Esophagus squamous epithelium (tissue), 5 donors: ENCODE measurements around the gene NUP155. TPM values are rescaled to one million over a fixed set of nuclear protein-coding genes. Genes with fewer than 3 reads are reported as not detected.
A peak's percentile ranks its signal among the peaks of the same experiment; 100 is the strongest.
"Not testable (repeated sequence)": the region's sequence is repeated elsewhere in the genome, so short reads cannot be mapped to it uniquely, and the experiment has no call there.

ENCODE experiments used
- DNase-seq: peaks from one replicate; lab custom pipeline; 2025; lab: John Stamatoyannopoulos, UW
- H3K27ac ChIP-seq, 4 donors: fragments of 200-600 bp; sonication (generic); one replicate each; pipeline ENCODE4 v1.5.1; 2016 to 2019; ENCODE audit warnings: mild to moderate bottlenecking in 1 of 4
- H3K27me3 ChIP-seq, 4 donors: fragments of 200-600 bp; sonication (generic); 1 replicate in 3 of 4; 2 replicates in 1 of 4; pipeline versions ENCODE4 v1.5.1 to v1.6.0; 2017 to 2021; ENCODE audit warnings: antibody characterized with exemption in 1 of 4
- H3K36me3 ChIP-seq, 3 donors: fragments of 200-600 bp; sonication (generic); one replicate each; pipeline ENCODE4 v1.5.1; 2016 to 2019
- H3K4me1 ChIP-seq, 3 donors: fragments of 200-600 bp; sonication (generic); one replicate each; pipeline ENCODE4 v1.5.1; 2017 to 2019
- H3K4me3 ChIP-seq, 4 donors: fragments of 200-600 bp; sonication (generic); 1 replicate in 3 of 4; 2 replicates in 1 of 4; pipeline ENCODE4 v1.5.1; 2016 to 2019; ENCODE audit warnings: mild to moderate bottlenecking in 2 of 4, moderate library complexity in 1 of 4
- H3K9me3 ChIP-seq, 3 donors: fragments of 200-600 bp; sonication (generic); one replicate each; pipeline ENCODE4 v1.5.1; 2016 to 2019
- CTCF ChIP-seq, 6 experiments: fragments of 450-650 bp in 4 of 6; fragments of 200-600 bp in 2 of 6; sonication (generic) in 2 of 6; IDR thresholded peaks; one replicate each; pipeline ENCODE4 v1.5.1; 2016 to 2019; ENCODE audit warnings: antibody characterized with exemption in 6 of 6, mild to moderate bottlenecking in 4 of 6, moderate library complexity in 4 of 6
- POLR2A ChIP-seq, 4 donors: fragments of 450-650 bp; IDR thresholded peaks; one replicate each; pipeline ENCODE4 v1.6.1; 2017; ENCODE audit warnings: antibody characterized with exemption in 4 of 4, mild to moderate bottlenecking in 4 of 4, moderate library complexity in 3 of 4
- WGBS, 2 donors: methylation state at CpG; one replicate each; pipeline ENCODE4 v1.1.5; 2018; 5-methylcytosine and 5-hydroxymethylcytosine counted together
- intact Hi-C: fragments of 100-400 bp; cut with DNase I; formaldehyde crosslinking; loops from one replicate; pipeline ENCODE4 v1.15.0; 2022
- total RNA-seq, 4 donors: library from RNA; depleted of rRNA; stranded (reverse); fragments of >200 nt; gene quantifications; one replicate each; pipeline ENCODE4 v1.1.0, GENCODE V29; 2016
- donor health status: DM: yes; HTN: yes; CAD: no.

The NUP155 gene
- 10 to 100 TPM in 3 of 4 donors, 1 to 10 TPM in 1; 9.1 to 24.2 (median 22.0) TPM for total RNA-seq

DNA sequence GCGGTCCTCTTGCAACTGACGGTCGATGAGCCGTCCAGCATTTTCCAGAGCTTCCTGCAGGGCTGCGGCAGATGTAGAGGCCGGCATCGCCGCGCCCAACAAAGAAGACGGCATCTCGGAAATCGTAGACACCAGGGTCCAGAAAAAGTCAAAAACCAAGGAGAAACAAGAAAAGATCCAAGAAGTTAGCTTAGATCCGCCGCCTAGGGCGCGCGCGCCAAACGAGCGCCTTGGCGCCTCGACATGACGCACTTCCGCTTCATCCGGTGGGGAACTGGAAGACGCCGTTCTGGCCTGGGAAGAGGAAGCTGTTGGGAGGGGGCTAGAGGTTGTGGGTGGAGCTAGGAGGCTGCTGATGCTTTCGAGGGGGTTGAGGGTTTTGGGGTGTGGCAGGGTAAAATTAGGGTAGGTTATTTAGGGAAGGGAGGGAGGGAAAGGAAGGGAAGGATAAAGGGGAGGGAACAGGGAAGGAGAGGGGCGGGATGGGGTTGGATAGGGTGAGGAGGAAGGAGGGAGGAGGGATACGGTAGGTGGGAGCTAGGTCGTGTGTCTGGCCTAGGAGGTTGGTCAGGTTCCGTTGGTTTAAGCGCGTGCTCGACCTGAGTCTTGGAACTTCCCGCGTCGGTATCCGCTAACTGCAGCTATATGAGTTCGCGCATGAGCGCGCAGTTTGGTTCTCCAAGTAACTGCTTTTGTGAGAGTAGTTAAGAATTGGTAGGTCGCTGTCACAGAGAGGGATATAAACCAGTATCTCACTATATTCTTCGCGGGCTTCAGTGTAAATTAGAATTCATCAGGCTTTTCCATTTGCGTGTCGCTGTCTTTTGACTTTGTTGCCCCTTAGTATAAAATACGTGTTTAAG, at the start of gene NUP155:
Gene NUP155, minus strand, starts transcription at position 243 of the 863 bp plus-strand sequence. Its CDS starts 129 bp downstream, at position 114.
- peak; percentile 62 for DNase-seq
- Histone ChIP-seq H3K4me3 (peak within 1 kb of the TSS; percentile 70 to 90 (median 82)), H3K9me3 (no peaks in the 10 kb centered on the region), H3K36me3 (no peaks in the 10 kb centered on the region), H3K27ac (peak within 1 kb of the TSS; percentile 77 to 93 (median 86)), H3K4me1 (peaks cover 21 to 46% (median 24%) of the 10 kb centered on the region in 3 donors), H3K27me3 (no peaks in the 10 kb centered on the region)
- intact Hi-C loops = no loop called here
- 0 to 2% methylated on average over 49 of the region's 49 CpGs for WGBS, 2 donors
- TF ChIP-seq POLR2A (IDR thresholded peaks at IDR 0.05) (peak in 2 of 4 donors; percentile 58 to 60), CTCF (IDR thresholded peaks at IDR 0.05) (peak in 2 of 6 experiments; percentile 7 to 47)

- Histone ChIP-seq H3K9me3 (no peaks in the 10 kb centered on the region), H3K27me3 (no peaks in the 10 kb centered on the region), H3K36me3 (peaks cover 0 to 62% (median 0%) of the 10 kb centered on the region in 3 donors), H3K27ac (no peak overlapping the region), H3K4me1 (no peaks in the 10 kb centered on the region), H3K4me3 (no peak overlapping the region)
- DNase-seq = no peak
- TF ChIP-seq POLR2A (IDR thresholded peaks at IDR 0.05) (no peak), CTCF (IDR thresholded peaks at IDR 0.05) (no peak)
- intact Hi-C loops = loop anchor here (10.0 kb wide), 1 partner anchor 777 kb away; no protein-coding TSS in a partner anchor
- WGBS, 2 donors = 68 to 71% methylated on average over 8 to 9 of the region's 9 CpGs
Observed at GRCh38 chr5:37417347-37417746, 46.4 kb upstream of the NUP155 start.

- no CpG with 5 or more reads among the region's 33 CpGs for WGBS, 2 donors
- intact Hi-C loops = loop anchor here (10.0 kb wide), 1 partner anchor 779 kb away; no protein-coding TSS in a partner anchor
- not testable (repeated sequence) for DNase-seq
Observed at GRCh38 chr5:37415456-37415855, 44.5 kb upstream of the NUP155 start.

GRCh38 chr5:37412515-37412914, 41.6 kb upstream of the NUP155 start:
- intact Hi-C loops = loop anchor here (10.0 kb wide), 1 partner anchor 782 kb away; no protein-coding TSS in a partner anchor

More at GRCh38 chr5:37415456-37415855, 44.5 kb upstream of the NUP155 start:
- H3K4me1 ChIP-seq, H3K27me3 ChIP-seq, H3K4me3 ChIP-seq, H3K27ac ChIP-seq, H3K9me3 ChIP-seq: not testable (repeated sequence)
- H3K36me3 ChIP-seq = peaks cover 0 to 66% (median 0%) of the 10 kb centered on the region in 3 donors

DNA sequence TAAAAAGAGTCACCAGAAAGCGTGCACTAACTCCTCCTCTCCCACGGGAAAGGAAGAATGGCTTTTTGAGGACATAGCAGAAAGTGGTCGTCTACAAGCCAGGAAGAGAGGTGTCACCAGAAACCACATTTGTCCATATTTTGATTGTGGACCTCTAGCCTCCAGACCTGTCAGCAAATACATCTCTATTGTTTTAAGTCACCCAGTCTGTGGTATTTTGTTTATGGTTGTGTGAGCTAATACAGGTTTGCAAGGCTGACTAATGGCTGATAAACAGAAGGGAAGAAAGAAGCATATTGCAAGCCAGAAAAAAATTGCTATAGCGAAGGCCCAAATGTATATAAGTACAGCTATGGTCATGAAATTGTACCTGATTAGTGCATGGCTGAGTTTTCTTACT, 29.6 kb upstream of the NUP155 start:
- no peaks in the 10 kb centered on the region for H3K9me3 ChIP-seq
- DNase-seq = no peak
- H3K27me3 ChIP-seq = no peaks in the 10 kb centered on the region
- no peak overlapping the region for H3K4me3 ChIP-seq
- TF ChIP-seq POLR2A (IDR thresholded peaks at IDR 0.05) (no peak), CTCF (IDR thresholded peaks at IDR 0.05) (no peak)
- no peaks in the 10 kb centered on the region for H3K4me1 ChIP-seq
- intact Hi-C loops = no loop called here
- peaks cover 0 to 79% (median 7%) of the 10 kb centered on the region in 3 donors for H3K36me3 ChIP-seq
- no peak overlapping the region for H3K27ac ChIP-seq
- WGBS, 2 donors = 78 to 90% methylated on average over 4 of the region's 4 CpGs

More at GRCh38 chr5:37412515-37412914, 41.6 kb upstream of the NUP155 start:
- no peak overlapping the region for H3K4me3 ChIP-seq
- H3K36me3 ChIP-seq = peaks cover 0 to 67% (median 0%) of the 10 kb centered on the region in 3 donors
- no peaks in the 10 kb centered on the region for H3K9me3 ChIP-seq
- no peaks in the 10 kb centered on the region for H3K4me1 ChIP-seq
- no peaks in the 10 kb centered on the region for H3K27me3 ChIP-seq
- WGBS, 2 donors = 84 to 88% methylated on average over 3 of the region's 3 CpGs
- no peak for TF ChIP-seq POLR2A (IDR thresholded peaks at IDR 0.05)
- no peak for TF ChIP-seq CTCF (IDR thresholded peaks at IDR 0.05)
- no peak for DNase-seq
- H3K27ac ChIP-seq = no peak overlapping the region
